H7 (cell line): ENCODE data around the gene HSFX4. TPM values are rescaled to one million over a fixed set of nuclear protein-coding genes. Genes with fewer than 3 reads are reported as not detected.
"Not testable (repeated sequence)": the region's sequence is repeated elsewhere in the genome, so short reads cannot be mapped to it uniquely, and the experiment has no call there.

Experiments used
- DNase-seq: peaks from one replicate; pipeline ENCODE4 v3.0.0; 2012
- H3K27me3 ChIP-seq: 2 replicates; pipeline ENCODE4 v1.6.0; 2011; ENCODE audit warnings: mild to moderate bottlenecking, low read length; ENCODE audit not compliant: control insufficient read depth, insufficient read depth
- H3K36me3 ChIP-seq: replicated peaks from 2 replicates; pipeline ENCODE4 v1.5.1; 2011; ENCODE audit warnings: low read length; ENCODE audit not compliant: control insufficient read depth, insufficient read depth
- H3K4me3 ChIP-seq: 2 replicates; pipeline ENCODE4 v1.5.1; 2011; ENCODE audit warnings: low read depth, mild to moderate bottlenecking, control low read depth, low read length, moderate library complexity; ENCODE audit not compliant: insufficient read depth
- total RNA-seq: library from RNA; depleted of rRNA; stranded (reverse); fragments of >200 nt; shearing (Covaris generic); gene quantifications from 2 replicates; pipeline ENCODE4 v1.2.3, GENCODE V29; 2014; rRNA removed

HSFX4 gene, protein sequence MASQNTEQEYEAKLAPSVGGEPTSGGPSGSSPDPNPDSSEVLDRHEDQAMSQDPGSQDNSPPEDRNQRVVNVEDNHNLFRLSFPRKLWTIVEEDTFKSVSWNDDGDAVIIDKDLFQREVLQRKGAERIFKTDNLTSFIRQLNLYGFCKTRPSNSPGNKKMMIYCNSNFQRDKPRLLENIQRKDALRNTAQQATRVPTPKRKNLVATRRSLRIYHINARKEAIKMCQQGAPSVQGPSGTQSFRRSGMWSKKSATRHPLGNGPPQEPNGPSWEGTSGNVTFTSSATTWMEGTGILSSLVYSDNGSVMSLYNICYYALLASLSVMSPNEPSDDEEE
- not detected in 2 replicates for total RNA-seq

DNA sequence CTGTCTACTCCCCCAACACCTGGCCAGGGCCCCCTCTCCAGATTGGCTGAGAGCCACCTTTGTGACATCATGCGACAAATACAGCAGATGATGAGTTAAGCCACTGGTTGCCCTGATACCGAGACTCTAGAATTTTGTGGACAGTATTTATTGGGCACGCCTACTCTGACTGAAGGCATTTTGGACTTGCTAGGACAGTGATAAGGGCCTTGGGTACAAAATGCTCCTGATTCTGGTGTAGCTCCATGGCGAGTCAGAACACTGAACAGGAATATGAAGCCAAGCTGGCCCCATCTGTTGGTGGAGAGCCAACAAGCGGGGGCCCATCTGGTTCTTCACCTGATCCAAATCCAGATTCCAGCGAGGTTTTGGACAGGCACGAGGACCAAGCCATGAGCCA, at the start of gene HSFX4:
TSS of gene HSFX4 (plus strand) at position 174 of the 400 bp plus-strand sequence. CDS start at position 246, 72 bp downstream.
- H3K4me3 ChIP-seq, H3K27me3 ChIP-seq, DNase-seq, H3K36me3 ChIP-seq: not testable (repeated sequence)

DNA sequence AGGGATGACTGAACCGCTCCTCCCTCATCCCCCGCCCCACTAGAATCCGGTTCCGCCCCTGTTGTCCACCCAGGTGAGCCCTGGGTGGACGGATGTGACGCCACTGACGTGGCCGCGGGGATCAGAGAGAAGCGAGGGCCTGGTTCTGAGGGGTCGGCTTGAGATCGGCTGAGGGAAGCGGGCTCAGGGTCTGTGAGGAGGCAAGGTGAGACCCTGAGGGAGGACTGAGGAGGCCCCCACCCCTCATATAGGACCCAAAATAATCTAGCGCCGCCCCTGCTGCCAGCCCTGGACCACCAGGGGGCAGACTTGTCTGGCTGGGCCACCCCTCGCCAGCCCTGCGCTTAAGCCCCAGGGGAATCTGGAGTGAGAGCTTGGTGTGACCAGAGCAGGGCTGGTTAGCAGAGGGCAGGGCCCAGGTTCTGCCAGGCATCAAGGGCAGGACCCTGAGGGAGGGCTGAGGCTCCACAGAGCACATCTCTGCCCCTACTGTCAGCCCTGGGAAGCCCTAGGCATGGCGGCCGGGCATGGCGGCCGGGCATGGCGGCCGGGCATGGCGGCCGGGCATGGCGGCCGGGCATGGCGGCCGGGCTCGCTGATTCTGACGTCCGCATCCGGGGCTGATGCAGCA, 48.2 kb upstream of the HSFX4 start, which contains the start of gene MAGEA8:
TSS of gene MAGEA8 (plus strand) at position 103 of the 631 bp plus-strand sequence. CDS start 3,090 bp downstream, outside the sequence.
- Histone ChIP-seq H3K4me3 (no peak within 1 kb of the TSS), H3K36me3 (no peaks in the 10 kb centered on the region), H3K27me3 (no peaks in the 10 kb centered on the region)
- DNase-seq: peak; percentile 82

DNA sequence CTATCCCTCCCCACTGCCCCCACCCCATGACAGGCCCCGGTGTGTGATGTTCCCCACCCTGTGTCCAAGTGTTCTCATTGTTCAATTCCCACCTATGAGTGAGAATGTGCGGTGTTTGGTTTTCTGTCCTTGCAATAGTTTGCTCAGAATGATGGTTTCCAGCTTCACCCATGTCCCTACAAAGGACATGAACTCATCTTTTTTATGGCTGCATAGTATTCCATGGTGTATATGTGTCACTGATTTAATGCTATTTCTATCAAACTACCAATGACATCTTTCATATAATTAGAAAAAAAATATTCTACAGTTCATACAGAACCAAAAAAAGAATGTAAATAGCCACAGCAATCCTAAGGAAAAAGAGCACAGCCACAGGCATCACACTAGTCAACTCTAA, 38.5 kb upstream of the HSFX4 start:
- not testable (repeated sequence) for H3K4me3 ChIP-seq, H3K27me3 ChIP-seq, H3K36me3 ChIP-seq, DNase-seq

DNA sequence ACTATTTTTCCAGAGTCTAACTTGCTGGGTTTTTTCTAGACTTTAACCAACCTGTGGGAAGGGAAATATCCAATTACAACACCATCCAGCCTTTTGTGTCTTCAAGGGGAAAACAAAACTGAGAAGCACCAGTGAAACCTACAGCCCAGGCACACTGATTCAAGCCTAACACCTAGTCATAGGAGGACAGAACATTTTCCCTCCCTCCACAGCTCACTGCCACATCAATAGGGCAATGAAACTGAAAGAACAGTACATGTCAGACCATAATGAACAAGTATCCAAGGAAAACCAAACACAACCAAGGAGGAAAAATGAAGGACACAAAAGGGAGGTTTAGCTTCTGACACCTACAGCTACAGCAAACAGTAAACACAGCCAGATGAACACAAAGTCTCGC, 30.8 kb upstream of the HSFX4 start:
- no peak for DNase-seq
- Histone ChIP-seq H3K27me3 (no peaks in the 10 kb centered on the region), H3K4me3 (no peak overlapping the region), H3K36me3 (no peaks in the 10 kb centered on the region)

DNA sequence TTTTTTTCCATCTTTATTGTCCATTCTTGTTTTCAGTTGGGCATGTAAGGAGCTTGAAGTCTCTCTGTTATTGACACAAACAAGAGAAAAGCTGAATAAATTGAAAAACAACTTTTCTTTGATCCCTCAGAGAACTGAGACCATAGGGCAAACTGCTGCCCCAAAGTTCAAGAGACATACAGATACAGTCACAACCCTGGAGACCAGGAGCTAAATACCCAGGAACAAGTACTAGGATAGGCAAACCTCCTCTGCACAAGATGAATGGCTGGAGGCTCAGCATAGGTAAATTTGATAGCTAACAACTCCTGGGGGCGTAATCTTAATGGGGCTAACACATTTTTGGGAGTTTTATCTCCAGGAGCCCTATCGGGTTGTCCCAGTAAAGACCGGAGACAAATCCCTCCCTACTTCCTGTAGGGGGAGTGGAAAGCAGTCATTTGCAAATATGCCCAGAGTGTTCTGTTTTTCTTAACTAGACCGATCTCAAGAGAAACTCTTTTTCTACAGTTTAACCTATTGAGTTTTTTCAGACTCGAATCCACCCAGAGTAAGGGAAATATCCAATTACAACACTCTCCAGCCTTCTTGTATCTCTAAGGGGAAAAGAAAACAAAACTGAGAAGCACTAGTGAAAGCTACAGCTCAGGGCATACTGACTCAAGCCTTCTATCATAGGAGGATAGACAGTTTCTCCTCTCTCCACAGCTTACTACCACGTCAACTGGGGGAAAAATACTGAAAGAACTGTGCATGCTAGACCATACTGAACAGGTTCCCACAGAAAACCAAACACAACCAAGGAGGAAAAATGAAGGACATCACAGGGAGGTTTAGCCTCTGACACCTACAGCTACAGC, 25.3 kb upstream of the HSFX4 start:
- no peaks in the 10 kb centered on the region for H3K36me3 ChIP-seq
- H3K4me3 ChIP-seq: no peak overlapping the region
- peak; percentile 13 for DNase-seq
- no peaks in the 10 kb centered on the region for H3K27me3 ChIP-seq

DNA sequence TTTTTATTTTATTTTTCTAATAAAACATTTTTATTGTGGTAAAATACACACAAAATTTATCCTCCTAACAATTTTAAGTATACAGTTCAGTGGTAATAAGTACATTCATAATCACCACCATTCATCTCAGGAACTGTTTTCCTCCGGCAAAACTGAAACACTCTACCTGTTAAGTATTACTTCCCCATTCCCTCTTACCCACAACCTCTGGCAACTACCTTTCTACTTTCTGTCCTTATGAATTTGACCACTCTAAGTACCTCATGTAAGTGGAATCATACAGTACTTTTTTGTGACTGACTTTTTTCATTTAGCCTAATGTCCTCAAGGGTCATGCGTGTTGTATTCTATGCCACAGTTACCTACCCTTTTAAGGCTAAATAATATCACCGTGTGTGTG, 21.1 kb upstream of the HSFX4 start:
- Histone ChIP-seq H3K4me3 (no peak overlapping the region), H3K36me3 (no peaks in the 10 kb centered on the region), H3K27me3 (no peaks in the 10 kb centered on the region)
- no peak for DNase-seq

DNA sequence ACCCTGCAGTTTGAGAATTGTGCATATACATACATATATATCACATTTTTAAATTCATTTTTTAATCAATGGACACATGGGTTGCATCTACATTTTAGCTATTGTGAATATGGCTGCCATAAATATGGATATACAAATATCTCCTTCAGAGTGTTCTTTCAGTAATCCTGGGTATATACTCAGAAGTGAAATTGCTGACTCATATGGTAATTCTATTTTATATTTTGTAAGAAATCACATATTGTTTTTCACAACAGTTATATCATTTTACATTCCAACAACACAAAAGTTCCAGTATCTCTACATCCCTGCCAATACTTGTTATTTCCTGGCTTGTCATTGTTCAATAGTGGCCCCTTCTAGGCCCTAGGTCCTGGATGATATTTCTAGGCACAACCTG, 20.6 kb upstream of the HSFX4 start:
- Histone ChIP-seq H3K27me3 (no peaks in the 10 kb centered on the region), H3K4me3 (no peak overlapping the region), H3K36me3 (no peaks in the 10 kb centered on the region)
- DNase-seq: no peak

DNA sequence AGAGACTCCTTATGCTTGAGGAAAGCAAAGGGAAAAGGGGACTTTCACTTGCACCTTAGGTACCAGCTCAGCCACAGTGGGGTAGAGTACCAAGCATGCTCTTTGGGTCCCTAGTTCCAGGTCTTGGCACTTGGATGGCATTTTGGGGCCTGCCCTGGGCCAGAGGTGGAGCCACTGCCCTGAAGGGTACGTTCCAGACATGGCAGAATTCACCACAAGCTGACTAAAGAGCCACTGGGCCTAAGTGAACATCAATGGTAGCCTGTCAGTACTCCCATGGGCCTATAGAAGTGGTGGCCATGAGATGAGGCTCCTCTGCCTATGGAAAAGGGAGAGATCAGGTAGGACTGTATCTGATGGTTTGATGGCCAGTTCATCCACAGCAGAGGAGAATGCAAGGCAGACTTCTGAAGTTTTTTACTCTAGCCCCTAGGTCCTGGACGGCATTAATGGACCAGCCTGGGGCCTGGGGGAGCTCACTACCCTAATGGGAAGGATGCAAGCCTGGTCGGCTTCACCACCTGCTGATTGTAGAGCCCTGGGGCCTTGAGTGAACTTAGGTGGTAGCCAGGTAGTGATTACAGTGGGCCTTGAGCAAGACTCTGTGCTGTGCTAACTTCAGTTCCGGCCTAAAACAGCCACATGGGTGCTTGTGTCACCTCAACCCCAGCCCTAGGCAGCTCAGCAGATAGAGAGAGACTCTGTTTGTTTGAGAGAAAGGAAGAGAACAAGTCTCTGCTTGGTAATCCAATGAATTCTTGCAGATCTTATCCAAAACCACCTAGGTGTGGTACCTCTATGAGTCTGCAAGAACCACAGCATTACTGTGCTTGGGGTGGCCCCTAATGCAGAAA, 19.8 kb upstream of the HSFX4 start:
- H3K4me3 ChIP-seq: no peak overlapping the region
- no peak for DNase-seq
- no peaks in the 10 kb centered on the region for H3K27me3 ChIP-seq
- no peaks in the 10 kb centered on the region for H3K36me3 ChIP-seq

DNA sequence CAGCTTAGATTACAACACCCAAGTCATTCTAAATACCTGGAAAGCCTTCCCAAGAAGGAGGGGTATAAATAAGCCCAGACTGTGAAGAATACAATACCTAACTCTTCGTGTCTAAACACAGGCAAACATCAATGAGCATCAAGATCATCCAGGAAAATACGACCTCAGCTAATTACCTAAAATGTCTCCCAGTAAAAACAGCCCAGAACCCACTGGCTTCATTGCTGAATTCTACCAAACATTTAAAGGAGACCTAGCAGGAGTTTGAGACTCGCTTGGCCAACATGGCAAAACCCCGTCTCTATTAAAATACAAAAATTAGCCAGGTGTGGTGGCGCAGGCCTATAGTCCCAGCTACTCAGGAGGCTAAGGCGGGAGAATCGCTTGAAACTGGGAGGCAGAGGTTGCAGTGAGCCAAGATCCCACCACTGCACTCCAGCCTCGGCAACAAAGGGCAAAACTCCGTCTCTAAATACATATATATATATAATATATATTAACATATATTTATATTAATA, 19.1 kb upstream of the HSFX4 start:
- Histone ChIP-seq H3K36me3 (no peaks in the 10 kb centered on the region), H3K4me3 (no peak overlapping the region), H3K27me3 (no peaks in the 10 kb centered on the region)
- no peak for DNase-seq

DNA sequence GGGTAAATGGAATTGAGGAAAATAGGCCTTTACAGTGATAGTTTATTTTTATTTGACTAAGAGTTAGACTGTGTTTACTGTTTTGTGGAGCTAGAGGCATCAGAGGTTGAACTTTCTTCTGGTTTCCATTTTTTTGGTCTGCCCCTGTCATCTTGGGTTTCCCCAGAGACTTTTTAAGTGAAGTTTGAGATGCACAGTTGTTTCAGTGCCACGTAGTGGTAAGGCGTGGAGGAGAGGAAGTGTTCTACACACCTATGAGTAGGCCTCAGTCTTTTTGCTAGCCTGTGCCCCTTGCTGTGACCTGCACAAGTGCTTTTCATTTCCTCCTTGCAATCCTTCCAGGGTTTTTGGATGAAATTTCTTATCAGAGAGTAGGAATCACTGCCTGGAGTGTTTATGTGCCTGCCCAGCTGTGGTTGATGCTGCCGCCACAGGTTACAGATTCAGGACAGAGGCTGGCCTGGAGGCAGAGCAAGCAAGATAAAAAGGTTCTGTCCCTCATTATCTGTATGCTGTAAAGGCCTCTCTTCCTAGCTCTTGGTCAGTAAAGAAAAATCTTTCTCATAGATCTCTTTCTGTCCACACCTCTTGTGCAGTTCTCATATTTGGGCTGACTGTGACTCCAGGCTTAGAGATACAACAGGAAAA, 12.5 kb upstream of the HSFX4 start:
- Histone ChIP-seq H3K4me3 (no peak overlapping the region), H3K36me3 (no peaks in the 10 kb centered on the region), H3K27me3 (no peaks in the 10 kb centered on the region)
- no peak for DNase-seq

DNA sequence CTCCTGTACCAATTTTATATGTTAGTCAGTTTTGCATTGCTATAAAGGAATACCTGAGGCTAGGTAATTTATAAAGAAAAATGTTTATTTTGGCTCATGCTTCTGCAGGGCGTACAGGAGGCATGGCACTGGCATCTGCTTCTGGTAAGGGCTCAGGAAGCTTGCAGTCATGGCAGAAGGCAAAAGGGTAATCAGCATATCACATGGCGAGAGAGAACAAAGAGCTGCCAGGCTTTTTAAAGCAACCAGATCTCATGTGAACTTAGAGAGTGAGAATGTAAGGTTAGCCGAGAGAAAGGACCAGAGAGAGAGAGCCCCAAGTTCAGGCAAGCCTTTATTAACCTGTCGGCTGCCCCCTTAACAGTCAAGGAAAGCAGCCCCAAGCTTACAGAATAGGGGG, 5.5 kb upstream of the HSFX4 start:
- not testable (repeated sequence) for H3K27me3 ChIP-seq, H3K4me3 ChIP-seq, DNase-seq, H3K36me3 ChIP-seq

DNA sequence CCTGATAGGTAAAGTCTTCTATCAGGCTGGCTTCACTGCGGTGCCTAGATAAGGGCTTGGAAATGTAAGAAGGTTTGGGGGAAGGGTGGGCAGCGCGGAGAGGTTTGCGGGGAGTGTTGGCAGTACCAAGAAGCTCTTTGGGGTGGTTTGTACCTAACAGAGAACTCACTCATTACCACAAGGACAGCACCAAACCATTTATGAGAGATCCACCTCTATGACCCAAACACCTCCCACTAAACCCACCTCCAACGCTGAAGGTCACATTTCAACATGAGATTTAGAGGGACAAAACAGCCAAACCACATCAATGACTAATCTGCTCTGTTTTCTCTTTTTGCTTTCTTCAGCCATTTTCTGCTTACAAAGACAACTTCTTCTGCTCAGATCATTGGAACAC, 4.9 kb upstream of the HSFX4 start:
- not testable (repeated sequence) for H3K36me3 ChIP-seq, H3K4me3 ChIP-seq, H3K27me3 ChIP-seq, DNase-seq

DNA sequence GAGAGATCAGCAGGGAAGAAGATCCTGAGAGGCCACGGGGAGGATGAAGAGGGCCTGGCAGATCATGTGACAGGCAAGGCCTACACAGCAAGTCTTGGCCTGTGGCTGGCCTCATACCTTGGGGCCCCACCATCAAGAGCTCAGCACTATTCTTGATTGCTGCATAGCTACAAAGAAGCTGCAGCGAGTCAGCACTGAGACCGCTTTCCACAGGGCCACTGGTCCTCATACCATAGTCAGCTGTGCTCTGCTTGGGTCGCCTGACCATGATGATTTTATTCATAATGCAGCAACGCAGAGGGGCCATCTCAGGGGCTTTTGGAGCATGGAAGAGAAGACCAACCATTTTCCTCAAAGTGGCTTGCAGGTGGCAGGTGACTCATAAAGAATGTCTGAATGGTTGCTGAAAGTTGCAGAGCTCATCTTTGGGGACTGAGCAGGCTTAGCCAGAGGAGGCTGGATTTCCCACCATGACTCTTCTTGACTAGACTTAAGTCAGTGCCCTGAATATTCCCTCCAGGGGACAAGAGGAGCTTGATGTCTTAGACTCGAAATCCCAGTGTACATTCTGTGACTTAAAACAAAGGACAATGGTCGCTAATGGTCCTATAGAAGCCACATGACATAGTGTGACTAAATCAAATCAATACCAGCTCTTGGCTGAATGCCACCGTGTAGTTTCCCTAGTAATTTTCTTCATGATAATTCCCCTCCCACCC, 2.0 kb upstream of the HSFX4 start:
- not testable (repeated sequence) for DNase-seq, H3K36me3 ChIP-seq, H3K27me3 ChIP-seq

More for the DNA sequence above, 2.0 kb upstream of the HSFX4 start:
- H3K4me3 ChIP-seq: not testable (repeated sequence)
